K562 (cell line): ENCODE measurements around the gene ING2. TPM values are rescaled to one million over a fixed set of nuclear protein-coding genes. Genes with fewer than 3 reads are reported as not detected.

Experiments
- ARNT ChIP-seq, 2 experiments: fragments of 450-650 bp; IDR thresholded peaks; 2 replicates each; pipeline ENCODE4 v1.6.1; 2016; ENCODE audit warnings: mild to moderate bottlenecking in 1 of 2
- ATF1 ChIP-seq, 2 experiments: fragments of 450-650 bp in 1 of 2; IDR thresholded peaks; 2 replicates each; pipeline ENCODE4 v1.6.1; 2016; ENCODE audit warnings: missing compliant biosample characterization in 1 of 2, missing genetic modification characterization in 1 of 2
- BRF2 ChIP-seq: IDR thresholded peaks from 3 replicates; pipeline ENCODE4 v1.6.1; 2011; ENCODE audit warnings: borderline replicate concordance, mild to moderate bottlenecking; ENCODE audit not compliant: insufficient read length, insufficient read depth
- CAMTA2 ChIP-seq: fragments of 250-450 bp; sonication (Bioruptor Pico); conservative IDR thresholded peaks from 2 replicates; pipeline ENCODE4 v1.5.1; 2022
- DLX4 ChIP-seq: fragments of 250-450 bp; sonication (Bioruptor Pico); IDR thresholded peaks from 2 replicates; pipeline ENCODE4 v1.6.1; 2021; ENCODE audit warnings: mild to moderate bottlenecking
- EGR1 ChIP-seq: fragments of 450-650 bp; conservative IDR thresholded peaks from 2 replicates; pipeline ENCODE4 v1.6.1; 2017; ENCODE audit warnings: mild to moderate bottlenecking
- FOXK2 ChIP-seq, 2 experiments: fragments of 450-650 bp; IDR thresholded peaks in 1 of 2; conservative IDR thresholded peaks in 1 of 2; 2 replicates each; pipeline ENCODE4 v1.6.1; 2016; ENCODE audit warnings: low read depth in 2 of 2, mild to moderate bottlenecking in 1 of 2
- FOXM1 ChIP-seq, 2 experiments: fragments of 450-650 bp in 1 of 2; sonication (generic) in 1 of 2; formaldehyde crosslinking in 1 of 2; IDR thresholded peaks; 2 replicates each; pipeline versions ENCODE4 v1.6.1 to v1.9.0; 2017 to 2022; ENCODE audit warnings: low read depth in 2 of 2, mild to moderate bottlenecking in 2 of 2, missing genetic modification reagents in 1 of 2, moderate library complexity in 1 of 2
- FOXO4 ChIP-seq: fragments of 450-650 bp; formaldehyde crosslinking; IDR thresholded peaks from 2 replicates; pipeline ENCODE4 v1.4.0; 2020; ENCODE audit warnings: mild to moderate bottlenecking, moderate library complexity
- HDAC6 ChIP-seq: IDR thresholded peaks from 2 replicates; pipeline ENCODE4 v1.6.1; 2012; ENCODE audit warnings: low read depth, mild to moderate bottlenecking, control low read depth, inconsistent platforms, low read length, moderate library complexity
- HLTF ChIP-seq: fragments of 450-650 bp; IDR thresholded peaks from 2 replicates; pipeline ENCODE4 v1.6.1; 2016
- ILK ChIP-seq: fragments of 450-650 bp; IDR thresholded peaks from 2 replicates; pipeline ENCODE4 v1.6.1; 2016; ENCODE audit warnings: missing genetic modification characterization, low read depth, mild to moderate bottlenecking, missing compliant biosample characterization, moderate library complexity, borderline replicate concordance
- NFXL1 ChIP-seq: fragments of 450-650 bp; formaldehyde crosslinking; IDR thresholded peaks from 2 replicates; pipeline ENCODE4 v1.4.0; 2021; ENCODE audit warnings: mild to moderate bottlenecking
- NR1H2 ChIP-seq: sonication (generic); formaldehyde crosslinking; IDR thresholded peaks from 2 replicates; pipeline ENCODE4 v1.4.0; 2020; ENCODE audit warnings: mild to moderate bottlenecking, missing genetic modification reagents
- PURB ChIP-seq: sonication (generic); formaldehyde crosslinking; IDR thresholded peaks from 2 replicates; pipeline ENCODE4 v1.9.0; 2021; ENCODE audit warnings: low read depth, mild to moderate bottlenecking, missing genetic modification reagents
- RBM34 ChIP-seq: fragments of 200-400 bp; formaldehyde crosslinking; IDR thresholded peaks from 2 replicates; pipeline ENCODE4 v1.6.1; 2018; ENCODE audit warnings: low read length, borderline replicate concordance; ENCODE audit not compliant: insufficient read depth
- SMARCE1 ChIP-seq: fragments of 450-650 bp; IDR thresholded peaks from 2 replicates; pipeline ENCODE4 v1.7.1; 2016; ENCODE audit warnings: mild to moderate bottlenecking
- SP1 ChIP-seq: sonication (generic); formaldehyde crosslinking; IDR thresholded peaks from 2 replicates; pipeline ENCODE4 v1.8.1; 2022; ENCODE audit warnings: mild to moderate bottlenecking, missing genetic modification reagents
- THAP12 ChIP-seq: fragments of 250-450 bp; sonication (Bioruptor Pico); IDR thresholded peaks from 2 replicates; pipeline ENCODE4 v1.9.0; 2021; ENCODE audit warnings: mild to moderate bottlenecking, inconsistent platforms
- ZNF12 ChIP-seq: sonication (generic); formaldehyde crosslinking; IDR thresholded peaks from 2 replicates; pipeline ENCODE4 v1.4.0; 2020; ENCODE audit warnings: mild to moderate bottlenecking, missing genetic modification reagents
- ZNF324 ChIP-seq: fragments of 250-450 bp; sonication (Bioruptor Pico); IDR thresholded peaks from 2 replicates; pipeline ENCODE4 v1.4.0; 2020; ENCODE audit warnings: mild to moderate bottlenecking
- ZNF384 ChIP-seq: IDR thresholded peaks from 2 replicates; pipeline ENCODE4 v1.6.1; 2012; ENCODE audit warnings: low read depth, low read length, improper control_type of control experiment
- ZNF589 ChIP-seq: fragments of 200-800 bp; sonication (Bioruptor generic); IDR thresholded peaks from 2 replicates; pipeline ENCODE4 v1.6.1; 2016; ENCODE audit warnings: low read depth, missing genetic modification characterization, missing compliant biosample characterization
- ZNF778 ChIP-seq: fragments of 450-650 bp; formaldehyde crosslinking; IDR thresholded peaks from 2 replicates; pipeline ENCODE4 v1.4.0; 2020; ENCODE audit warnings: mild to moderate bottlenecking, moderate library complexity
- polyA plus RNA-seq, 8 experiments: library from polyadenylated mRNA; depleted of rRNA in 4 of 8; stranded (reverse) in 5 of 8; unstranded in 3 of 8; fragments of >200 nt; fragmentation: Nextera tagmentation in 2 of 8; fragmentation: Illumina TruSeq in 1 of 8; extraction: Ambion mirVana in 2 of 8; extraction: Trizol in 1 of 8; gene quantifications; 2 replicates each; pipeline versions ENCODE4 v1.2.1 to v1.2.3, GENCODE V29; 2011 to 2014; ENCODE audit warnings: inconsistent platforms in 1 of 8, missing spikeins in 1 of 8
- total RNA-seq, 7 experiments: library from RNA; depleted of rRNA in 6 of 7; stranded (reverse); fragments of >200 nt in 6 of 7; fragmentation: Illumina TruSeq in 2 of 7; extraction: Trizol in 2 of 7; gene quantifications; 2 replicates each; pipeline versions ENCODE4 v1.2.1 to v1.2.3, GENCODE V29; 2011 to 2021; ENCODE audit warnings: low replicate concordance in 1 of 7

The ING2 gene
- total and polyA plus RNA-seq, 9 of the 15 experiments (the other 6 are each of a cell fraction or from before 2014, with no cell fraction given) = 2.9 to 21.4 (median 12.4) TPM

- TF ChIP-seq SP1 (CRISPR knock-in tag) = peak; percentile 17; the same call in 1 of the 2 replicates
- peak; percentile 87 for TF ChIP-seq EGR1
- no peak for TF ChIP-seq ZNF384
- no peak for TF ChIP-seq BRF2
- TF ChIP-seq THAP12 (CRISPR knock-in tag) = no peak
- TF ChIP-seq NR1H2 (CRISPR knock-in tag) = no peak
- no peak for TF ChIP-seq SMARCE1
- TF ChIP-seq FOXO4 (CRISPR knock-in tag) = no peak
- no peak for TF ChIP-seq ZNF778 (CRISPR knock-in tag)
- no peak for TF ChIP-seq NFXL1 (CRISPR knock-in tag)
- no peak for TF ChIP-seq CAMTA2
- no peak for TF ChIP-seq PURB (CRISPR knock-in tag)
- no peak for TF ChIP-seq RBM34
- TF ChIP-seq DLX4 (CRISPR knock-in tag) = no peak
- no peak for TF ChIP-seq ATF1 (CRISPR knock-in tag; IDR thresholded peaks at IDR 0.05)
- peak; percentile 87 for TF ChIP-seq ATF1 (tag; IDR thresholded peaks at IDR 0.05)
- no peak for TF ChIP-seq ILK
- peak; percentile 73; a peak in 2 of 4 replicates for TF ChIP-seq FOXK2 (conservative IDR thresholded peaks at IDR 0.05 in 1 of 2, IDR thresholded peaks at IDR 0.05 in 1 of 2; ENCODE audit: low read depth in 2 of 2)
- no peak for TF ChIP-seq HLTF
- TF ChIP-seq FOXM1 (IDR thresholded peaks at IDR 0.05; ENCODE audit: low read depth) = no peak
- 0 out of 2 replicates have a peak, but pooled peaks have one; percentile 39 for TF ChIP-seq FOXM1 (CRISPR knock-in tag; IDR thresholded peaks at IDR 0.05; ENCODE audit: low read depth)
- no peak for TF ChIP-seq HDAC6
- TF ChIP-seq ZNF12 (CRISPR knock-in tag) = no peak
- TF ChIP-seq ZNF589 (CRISPR knock-in tag) = no peak
- TF ChIP-seq ZNF324 (CRISPR knock-in tag) = no peak
- TF ChIP-seq ARNT (IDR thresholded peaks at IDR 0.05) = no peak
Observed at GRCh38 chr4:183505611-183506388, 942 bp downstream of the ING2 start (continued).
